ENCODE results near the gene CLCA4. TPM values are rescaled to one million over a fixed set of nuclear protein-coding genes. Genes with fewer than 3 reads are reported as not detected.
A peak's percentile ranks its signal among the peaks of the same experiment; 100 is the strongest.

The CLCA4 gene
- total and polyA plus RNA-seq, 9 of the 15 experiments (the other 6 are each of a cell fraction or from before 2014, with no cell fraction given), result not detected

DNA sequence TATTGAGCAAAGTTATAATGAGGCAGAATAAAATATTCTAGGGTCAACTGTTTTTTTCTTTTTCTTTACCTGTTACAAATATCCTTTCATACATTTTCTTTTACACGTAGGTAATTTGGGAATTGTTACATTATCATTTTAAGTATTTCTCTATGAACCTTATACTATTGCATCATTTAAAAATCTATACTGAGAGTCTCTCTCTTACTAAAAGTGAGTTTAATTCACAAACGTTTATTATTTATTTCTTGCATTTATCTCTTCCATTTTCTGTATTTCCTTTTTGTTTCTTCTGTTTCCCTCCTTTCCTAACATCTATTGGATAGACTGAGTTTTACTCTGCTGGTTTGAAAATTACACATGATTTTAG, 25.4 kb upstream of the CLCA4 start:
- 4% methylated on average over 2 of the region's 2 CpGs for WGBS (ENCODE audit: insufficient coverage, low coverage, missing lambda C conversion rate)
- no peak overlapping the region for H3K4me2 ChIP-seq (ENCODE audit: insufficient read depth, low read length)
- no peak overlapping the region for H3K27ac ChIP-seq (ENCODE audit: extremely low read depth, low read depth, low read length)
- intact Hi-C loops (cut with micrococcal nuclease) (no loop called here), in situ Hi-C loops (cut with MboI) (no loop called here)
- no peak overlapping the region for H2AFZ ChIP-seq (ENCODE audit: low read depth, low read length)
- no peaks in the 10 kb centered on the region for H3K9me1 ChIP-seq (ENCODE audit: control insufficient read depth, insufficient read depth, low read length)
- H3K4me3 ChIP-seq, result no peak overlapping the region
- H3K36me3 ChIP-seq (ENCODE audit: control insufficient read depth, insufficient read depth, low read length), result no peaks in the 10 kb centered on the region
- no peaks in the 10 kb centered on the region for H4K20me1 ChIP-seq (replicated peaks; ENCODE audit: control insufficient read depth, insufficient read depth, low read length)
- FAIRE-seq (no peak), DNase-seq (ENCODE audit: extremely low read depth in 1 of 4, low spot score in 3 of 4) (no peak), ATAC-seq (no peak)
- TF ChIP-seq ZSCAN32 (CRISPR knock-in tag; IDR thresholded peaks at IDR 0.05) (0 out of 2 replicates have a peak, but pooled peaks have one; percentile 52), SMAD2 (IDR thresholded peaks at IDR 0.05; ENCODE audit: low read depth, low read length) (no peak), ZNF707 (CRISPR knock-in tag; conservative IDR thresholded peaks at IDR 0.05) (no peak), RBM34 (IDR thresholded peaks at IDR 0.05; ENCODE audit: borderline replicate concordance, insufficient read depth, low read length) (no peak), NCOA1 (IDR thresholded peaks at IDR 0.05; ENCODE audit: low read depth) (no peak), JUNB (CRISPR knock-in tag; conservative IDR thresholded peaks at IDR 0.05) (no peak), CEBPG (CRISPR knock-in tag; IDR thresholded peaks at IDR 0.05) (no peak), CEBPG (tag; conservative IDR thresholded peaks at IDR 0.05 in 1 of 2, IDR thresholded peaks at IDR 0.05 in 1 of 2) (peak in 1 of 2 experiments; percentile 82; a peak in 2 of 4 replicates)
- TF ChIP-seq, protein P1, sequence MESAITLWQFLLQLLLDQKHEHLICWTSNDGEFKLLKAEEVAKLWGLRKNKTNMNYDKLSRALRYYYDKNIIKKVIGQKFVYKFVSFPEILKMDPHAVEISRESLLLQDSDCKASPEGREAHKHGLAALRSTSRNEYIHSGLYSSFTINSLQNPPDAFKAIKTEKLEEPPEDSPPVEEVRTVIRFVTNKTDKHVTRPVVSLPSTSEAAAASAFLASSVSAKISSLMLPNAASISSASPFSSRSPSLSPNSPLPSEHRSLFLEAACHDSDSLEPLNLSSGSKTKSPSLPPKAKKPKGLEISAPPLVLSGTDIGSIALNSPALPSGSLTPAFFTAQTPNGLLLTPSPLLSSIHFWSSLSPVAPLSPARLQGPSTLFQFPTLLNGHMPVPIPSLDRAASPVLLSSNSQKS (CRISPR knock-in tag; IDR thresholded peaks at IDR 0.05), result no peak
- TF ChIP-seq, protein P2, sequence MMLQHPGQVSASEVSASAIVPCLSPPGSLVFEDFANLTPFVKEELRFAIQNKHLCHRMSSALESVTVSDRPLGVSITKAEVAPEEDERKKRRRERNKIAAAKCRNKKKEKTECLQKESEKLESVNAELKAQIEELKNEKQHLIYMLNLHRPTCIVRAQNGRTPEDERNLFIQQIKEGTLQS (IDR thresholded peaks at IDR 0.05), result peak; percentile 31; the same call in 1 of the 2 replicates
- TF ChIP-seq, protein P2 (CRISPR knock-in tag; conservative IDR thresholded peaks at IDR 0.05), result no peak
- H3K79me2 ChIP-seq (ENCODE audit: control insufficient read depth, insufficient read depth, low read length), result no peaks in the 10 kb centered on the region
- BruUV-seq (replicated peaks), result no TSS peak
- ChIA-PET CTCF (ENCODE audit: low intra/inter-chr PET ratio) (no interaction called here), POLR2A (no interaction called here)
- no peaks in the 10 kb centered on the region for H3K27me3 ChIP-seq (ENCODE audit: control insufficient read depth in 2 of 2, insufficient read depth in 2 of 2, low read length in 2 of 2)
- H3K9ac ChIP-seq (ENCODE audit: insufficient read depth in 1 of 2, low read depth in 2 of 2, low read length in 2 of 2), result no peak overlapping the region
- no peaks in the 10 kb centered on the region for H3K4me1 ChIP-seq (replicated peaks in 1 of 2; ENCODE audit: control insufficient read depth in 2 of 2, insufficient read depth in 2 of 2, low read length in 2 of 2)
- no peaks in the 10 kb centered on the region; the same call in 1 of the 2 replicates for H3K9me3 ChIP-seq (replicated peaks; ENCODE audit: control insufficient read depth, insufficient read depth, low read depth, low read length)

All from K562 (cell line).